Thyroid gland (tissue), 4 donors: ENCODE measurements around the gene ESYT1. TPM values are rescaled to one million over a fixed set of nuclear protein-coding genes. Genes with fewer than 3 reads are reported as not detected.

Source experiments
- DNase-seq, 2 donors: peaks; one replicate each; pipeline ENCODE4 v3.0.0-alpha.2; 2019
- H3K27ac ChIP-seq, 3 donors: fragments of 200-600 bp; sonication (generic); 1 replicate in 2 of 3; 2 replicates in 1 of 3; pipeline ENCODE4 v1.5.1; 2016 to 2019; ENCODE audit warnings: mild to moderate bottlenecking in 1 of 3, moderate library complexity in 1 of 3
- H3K27me3 ChIP-seq: fragments of 200-600 bp; sonication (generic); one replicate; pipeline ENCODE4 v1.5.1; 2019
- H3K36me3 ChIP-seq, 2 donors: fragments of 200-600 bp; sonication (generic); one replicate each; pipeline ENCODE4 v1.5.1; 2016 to 2019
- H3K4me1 ChIP-seq, 2 donors: fragments of 200-600 bp; sonication (generic); one replicate each; pipeline ENCODE4 v1.5.1; 2017 to 2019
- H3K4me3 ChIP-seq, 3 donors: fragments of 200-600 bp; sonication (generic); replicated peaks in 1 of 3; 1 replicate in 2 of 3; 2 replicates in 1 of 3; pipeline ENCODE4 v1.5.1; 2016; ENCODE audit warnings: mild to moderate bottlenecking in 1 of 3
- H3K9me3 ChIP-seq: fragments of 200-600 bp; sonication (generic); one replicate; pipeline ENCODE4 v1.5.1; 2017
- POLR2A ChIP-seq, 2 donors: fragments of 450-650 bp; IDR thresholded peaks; one replicate each; pipeline ENCODE4 v1.6.1; 2017; ENCODE audit warnings: antibody characterized with exemption in 2 of 2, mild to moderate bottlenecking in 2 of 2, moderate library complexity in 1 of 2
- WGBS, 2 donors: methylation state at CpG; one replicate each; pipeline ENCODE4 v1.1.5; 2017; 5-methylcytosine and 5-hydroxymethylcytosine counted together
- intact Hi-C: fragments of 100-400 bp; cut with DNase I; formaldehyde crosslinking; loops from one replicate; pipeline ENCODE4 v1.15.1; 2023
- total RNA-seq, 4 donors: library from RNA; depleted of rRNA; stranded (reverse); fragments of >200 nt; gene quantifications; one replicate each; pipeline ENCODE4 v1.2.3, GENCODE V29; 2016
- TF ChIP-seq, protein P1 (sequence below), 6 experiments: fragments of 200-600 bp in 3 of 6; fragments of 450-650 bp in 3 of 6; sonication (generic) in 3 of 6; IDR thresholded peaks; one replicate each; pipeline ENCODE4 v1.5.1; 2016 to 2019; ENCODE audit warnings: antibody characterized with exemption in 6 of 6, mild to moderate bottlenecking in 2 of 6, inconsistent platforms in 1 of 6, moderate library complexity in 1 of 6

The ESYT1 gene
- total RNA-seq, 4 donors from 2014 or later: 60.6 to 84.7 (median 68.7) TPM

- 81 to 82% methylated on average over 8 of the region's 8 CpGs for WGBS, 2 donors
- Histone ChIP-seq H3K4me1 (peaks cover 4 to 20% of the 10 kb centered on the region in 2 donors), H3K27me3 (no peaks in the 10 kb centered on the region), H3K27ac (peak overlapping the region; percentile 6 to 63 (median 20)), H3K4me3 (no peak overlapping the region), H3K36me3 (peaks cover 19 to 39% of the 10 kb centered on the region in 2 donors), H3K9me3 (no peaks in the 10 kb centered on the region)
- peak in 1 of 2 donors; percentile 11 for DNase-seq
- intact Hi-C loops: no loop called here
- TF ChIP-seq POLR2A (IDR thresholded peaks at IDR 0.05): no peak
- TF ChIP-seq, protein P1, sequence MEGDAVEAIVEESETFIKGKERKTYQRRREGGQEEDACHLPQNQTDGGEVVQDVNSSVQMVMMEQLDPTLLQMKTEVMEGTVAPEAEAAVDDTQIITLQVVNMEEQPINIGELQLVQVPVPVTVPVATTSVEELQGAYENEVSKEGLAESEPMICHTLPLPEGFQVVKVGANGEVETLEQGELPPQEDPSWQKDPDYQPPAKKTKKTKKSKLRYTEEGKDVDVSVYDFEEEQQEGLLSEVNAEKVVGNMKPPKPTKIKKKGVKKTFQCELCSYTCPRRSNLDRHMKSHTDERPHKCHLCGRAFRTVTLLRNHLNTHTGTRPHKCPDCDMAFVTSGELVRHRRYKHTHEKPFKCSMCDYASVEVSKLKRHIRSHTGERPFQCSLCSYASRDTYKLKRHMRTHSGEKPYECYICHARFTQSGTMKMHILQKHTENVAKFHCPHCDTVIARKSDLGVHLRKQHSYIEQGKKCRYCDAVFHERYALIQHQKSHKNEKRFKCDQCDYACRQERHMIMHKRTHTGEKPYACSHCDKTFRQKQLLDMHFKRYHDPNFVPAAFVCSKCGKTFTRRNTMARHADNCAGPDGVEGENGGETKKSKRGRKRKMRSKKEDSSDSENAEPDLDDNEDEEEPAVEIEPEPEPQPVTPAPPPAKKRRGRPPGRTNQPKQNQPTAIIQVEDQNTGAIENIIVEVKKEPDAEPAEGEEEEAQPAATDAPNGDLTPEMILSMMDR (IDR thresholded peaks at IDR 0.05): no peak
These were observed 15.8 kb downstream of the ESYT1 start for GRCh38 chr12:56143870-56144269.

DNA sequence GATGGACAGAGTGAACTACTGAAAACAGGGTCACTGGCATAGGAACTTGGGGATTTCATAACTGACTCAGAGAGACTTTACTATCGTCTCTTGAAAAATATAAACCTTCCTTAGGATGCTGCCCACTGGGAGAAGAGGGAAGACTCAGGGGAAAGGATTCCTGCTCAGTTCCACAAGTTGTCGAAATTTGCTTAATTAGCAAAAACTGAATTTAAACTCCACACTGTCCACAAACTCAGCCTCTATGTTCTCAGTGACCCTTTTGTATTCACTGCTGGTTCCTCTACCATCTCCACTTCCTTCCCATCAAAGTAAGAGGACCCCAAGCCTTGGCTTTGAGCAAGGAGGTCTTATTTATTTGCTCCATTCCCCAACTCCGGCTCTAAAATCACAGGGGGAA is 17.1 kb downstream of the ESYT1 start:
- Histone ChIP-seq H3K9me3 (no peaks in the 10 kb centered on the region), H3K4me1 (peaks cover 4 to 20% of the 10 kb centered on the region in 2 donors), H3K4me3 (no peak overlapping the region), H3K27me3 (no peaks in the 10 kb centered on the region), H3K36me3 (peaks cover 16 to 32% of the 10 kb centered on the region in 2 donors), H3K27ac (peak overlapping the region in 1 of 3 donors; percentile 10)
- TF ChIP-seq, protein P1 (IDR thresholded peaks at IDR 0.05): no peak
- no peak for TF ChIP-seq POLR2A (IDR thresholded peaks at IDR 0.05)
- intact Hi-C loops: no loop called here
- no peak for DNase-seq
- 85 to 96% methylated on average over 3 of the region's 3 CpGs for WGBS, 2 donors

GRCh38 chr12:56146492-56147460 is 18.7 kb downstream of the ESYT1 start:
- no peak for TF ChIP-seq POLR2A (IDR thresholded peaks at IDR 0.05)
- TF ChIP-seq, protein P1 (IDR thresholded peaks at IDR 0.05): no peak
- H3K27me3 ChIP-seq: no peaks in the 10 kb centered on the region
- no peaks in the 10 kb centered on the region for H3K9me3 ChIP-seq
- DNase-seq: no peak
- peaks cover 16 to 28% of the 10 kb centered on the region in 2 donors for H3K36me3 ChIP-seq
- H3K27ac ChIP-seq: peak overlapping the region; percentile 16 to 50 (median 37)
- WGBS, 2 donors: 77 to 82% methylated on average over 13 of the region's 13 CpGs
- no peak overlapping the region for H3K4me3 ChIP-seq
- H3K4me1 ChIP-seq: peaks cover 10 to 24% of the 10 kb centered on the region in 2 donors
- intact Hi-C loops: no loop called here

- no peaks in the 10 kb centered on the region for H3K36me3 ChIP-seq
- peaks cover 18 to 34% of the 10 kb centered on the region in 2 donors for H3K4me1 ChIP-seq
- intact Hi-C loops: no loop called here
- H3K27me3 ChIP-seq: no peaks in the 10 kb centered on the region
- no peak overlapping the region for H3K27ac ChIP-seq
- H3K4me3 ChIP-seq: no peak overlapping the region
- no peak for DNase-seq
- no peaks in the 10 kb centered on the region for H3K9me3 ChIP-seq
- 69 to 71% methylated on average over 3 of the region's 3 CpGs for WGBS, 2 donors
- TF ChIP-seq, protein P1 (IDR thresholded peaks at IDR 0.05): no peak
- no peak for TF ChIP-seq POLR2A (IDR thresholded peaks at IDR 0.05)
These were observed 22.5 kb downstream of the ESYT1 start for GRCh38 chr12:56150563-56150962.

- 7 to 10% methylated on average over 11 to 12 of the region's 12 CpGs for WGBS, 2 donors
- peaks cover 15 to 30% of the 10 kb centered on the region in 2 donors for H3K4me1 ChIP-seq
- H3K27me3 ChIP-seq: no peaks in the 10 kb centered on the region
- no peaks in the 10 kb centered on the region for H3K9me3 ChIP-seq
- DNase-seq: peak; percentile 56 to 57
- intact Hi-C loops: no loop called here
- no peaks in the 10 kb centered on the region for H3K36me3 ChIP-seq
- TF ChIP-seq, protein P1 (IDR thresholded peaks at IDR 0.05): peak in 4 of 6 experiments; percentile 27 to 55 (median 37)
- TF ChIP-seq POLR2A (IDR thresholded peaks at IDR 0.05): no peak
- H3K4me3 ChIP-seq: peak overlapping the region; percentile 37 to 73 (median 49)
- peak overlapping the region; percentile 89 to 96 (median 92) for H3K27ac ChIP-seq
These were observed 23.6 kb downstream of the ESYT1 start for GRCh38 chr12:56151672-56152131.
